ENCODE results near the gene SLC25A20.
"Not testable (repeated sequence)": the region's sequence is repeated elsewhere in the genome, so short reads cannot be mapped to it uniquely, and the experiment has no call there.

The SLC25A20 gene

GRCh38 chr3:48847053-48847503 lies 51.6 kb downstream of the SLC25A20 start:
- DNase-seq (ENCODE audit: low read depth in 2 of 3, low spot score in 2 of 3): peak; percentile 18 to 45 (median 33)

DNA sequence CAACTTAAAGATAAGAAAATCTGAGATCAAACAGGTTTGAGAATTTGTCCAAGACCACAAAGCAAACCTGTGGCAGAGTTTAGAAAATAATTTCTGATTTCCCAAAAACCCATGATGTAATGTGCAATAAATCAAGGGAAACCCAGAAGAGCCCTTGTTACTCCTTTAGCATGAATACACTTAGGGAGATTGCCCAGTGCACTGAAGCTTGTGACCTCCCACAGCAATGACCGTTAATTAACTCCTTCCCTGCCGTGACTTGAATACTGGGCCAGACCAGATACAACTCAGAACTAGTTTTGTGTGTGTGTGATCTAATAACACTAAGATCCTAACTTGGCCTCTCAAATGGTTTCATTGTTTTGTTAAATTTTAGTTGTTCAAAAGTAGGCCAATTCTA lies 53.5 kb downstream of the SLC25A20 start:
- DNase-seq (ENCODE audit: low read depth in 2 of 3, low spot score in 2 of 3): no peak

DNA sequence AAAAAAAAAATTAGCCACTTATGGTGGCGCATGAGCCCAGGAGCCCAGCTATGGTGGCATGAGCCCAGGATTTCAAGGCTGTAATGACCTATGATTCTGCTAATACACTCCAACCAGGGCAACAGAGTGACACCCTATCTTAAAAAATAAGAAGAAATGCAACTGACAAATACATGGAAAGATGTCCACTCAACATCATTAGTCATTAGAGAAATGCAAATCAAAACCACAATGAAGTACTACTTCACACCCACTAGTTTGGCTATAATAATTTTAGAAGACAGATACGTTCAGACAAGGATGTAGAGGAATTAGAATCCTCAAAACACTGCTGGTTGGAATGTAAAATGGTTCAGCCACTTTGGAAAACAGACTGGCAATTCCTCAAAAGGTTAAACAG lies 61.5 kb downstream of the SLC25A20 start:
- no peak for DNase-seq (ENCODE audit: low read depth in 2 of 3, low spot score in 2 of 3)

DNA sequence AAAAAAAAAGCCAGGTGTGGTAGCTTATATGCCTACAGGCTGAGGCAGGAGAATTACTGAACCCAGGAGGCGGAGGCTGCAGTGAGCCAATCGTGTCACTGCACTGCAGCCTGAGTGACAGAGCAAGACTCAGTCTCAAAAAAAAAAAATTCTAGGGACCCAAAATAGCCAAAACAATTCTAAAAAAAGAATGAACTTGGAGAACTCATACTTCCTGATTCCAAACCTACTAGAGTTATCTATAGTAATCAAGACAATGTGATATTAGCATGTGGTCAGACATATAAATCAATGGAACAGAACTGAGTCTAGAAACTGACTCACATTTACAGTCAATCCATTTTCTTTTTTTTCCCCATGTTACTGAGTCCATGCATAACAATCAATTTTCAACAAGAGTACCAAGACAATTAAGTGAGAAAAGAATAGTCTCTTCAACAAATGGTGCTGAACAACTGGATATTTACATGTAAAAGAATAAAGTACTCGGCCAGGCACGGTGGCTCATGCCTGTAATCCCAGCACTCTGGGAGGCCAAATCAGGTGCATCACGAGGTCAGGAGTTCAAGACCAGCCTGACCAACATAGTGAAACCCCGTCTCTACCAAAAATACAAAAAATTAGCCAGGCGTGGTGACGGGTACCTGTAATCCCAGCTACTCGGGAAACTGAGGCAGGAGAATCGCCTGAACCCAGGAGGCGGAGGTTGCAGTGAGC lies 62.9 kb downstream of the SLC25A20 start:
- DNase-seq (ENCODE audit: low read depth in 2 of 3, low spot score in 2 of 3): no peak

GRCh38 chr3:48832684-48833083 lies 66.0 kb downstream of the SLC25A20 start:
- no peak for DNase-seq (ENCODE audit: low read depth in 2 of 3, low spot score in 2 of 3)

DNA sequence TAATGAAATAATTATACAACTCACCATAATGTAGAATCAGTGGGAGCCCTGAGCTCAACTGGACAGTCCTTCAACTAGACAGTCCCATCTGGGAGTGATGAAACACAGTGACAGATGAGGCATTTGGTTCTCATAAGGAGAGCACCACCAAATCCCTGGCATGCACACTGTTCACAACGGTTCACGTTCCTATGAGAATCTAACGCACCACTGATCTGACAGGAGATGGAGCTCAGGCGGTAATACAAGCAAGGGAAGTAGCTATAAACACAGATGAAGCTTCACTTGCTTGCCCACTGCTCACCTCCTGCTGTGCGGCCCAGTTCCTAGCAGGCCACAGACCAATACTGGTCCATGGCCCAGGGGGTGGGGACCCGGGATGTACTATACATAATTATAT lies 68.0 kb downstream of the SLC25A20 start:
- no peak for DNase-seq (ENCODE audit: low read depth in 2 of 3, low spot score in 2 of 3)

- not testable (repeated sequence) for DNase-seq (ENCODE audit: low read depth in 2 of 3, low spot score in 2 of 3)
These were observed 69.2 kb downstream of the SLC25A20 start for GRCh38 chr3:48829525-48829924.

GRCh38 chr3:48827874-48828273 lies 70.8 kb downstream of the SLC25A20 start:
- not testable (repeated sequence) for DNase-seq (ENCODE audit: low read depth in 2 of 3, low spot score in 2 of 3)

DNA sequence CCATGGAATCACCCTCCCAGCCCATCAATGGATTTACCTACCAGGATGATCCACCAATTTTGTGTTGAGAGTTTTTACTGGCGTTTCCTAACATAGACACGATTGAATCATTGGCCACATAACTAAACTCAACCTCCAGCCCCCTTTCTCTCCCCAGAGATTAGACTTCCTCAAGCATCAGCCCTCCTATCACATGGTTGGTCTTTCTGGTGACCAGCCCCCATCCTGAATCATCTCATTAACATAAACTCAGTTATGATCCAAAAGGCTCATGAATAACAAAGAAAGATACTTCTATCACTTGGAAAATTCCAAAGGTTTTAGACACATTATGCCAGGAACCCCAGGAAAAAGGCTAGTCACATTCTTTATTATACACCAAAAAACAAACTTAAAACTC lies 72.2 kb downstream of the SLC25A20 start:
- no peak for DNase-seq (ENCODE audit: low read depth in 2 of 3, low spot score in 2 of 3)

- DNase-seq (ENCODE audit: low read depth in 2 of 3, low spot score in 2 of 3): no peak
These were observed 77.9 kb downstream of the SLC25A20 start for GRCh38 chr3:48820612-48821324.

DNA sequence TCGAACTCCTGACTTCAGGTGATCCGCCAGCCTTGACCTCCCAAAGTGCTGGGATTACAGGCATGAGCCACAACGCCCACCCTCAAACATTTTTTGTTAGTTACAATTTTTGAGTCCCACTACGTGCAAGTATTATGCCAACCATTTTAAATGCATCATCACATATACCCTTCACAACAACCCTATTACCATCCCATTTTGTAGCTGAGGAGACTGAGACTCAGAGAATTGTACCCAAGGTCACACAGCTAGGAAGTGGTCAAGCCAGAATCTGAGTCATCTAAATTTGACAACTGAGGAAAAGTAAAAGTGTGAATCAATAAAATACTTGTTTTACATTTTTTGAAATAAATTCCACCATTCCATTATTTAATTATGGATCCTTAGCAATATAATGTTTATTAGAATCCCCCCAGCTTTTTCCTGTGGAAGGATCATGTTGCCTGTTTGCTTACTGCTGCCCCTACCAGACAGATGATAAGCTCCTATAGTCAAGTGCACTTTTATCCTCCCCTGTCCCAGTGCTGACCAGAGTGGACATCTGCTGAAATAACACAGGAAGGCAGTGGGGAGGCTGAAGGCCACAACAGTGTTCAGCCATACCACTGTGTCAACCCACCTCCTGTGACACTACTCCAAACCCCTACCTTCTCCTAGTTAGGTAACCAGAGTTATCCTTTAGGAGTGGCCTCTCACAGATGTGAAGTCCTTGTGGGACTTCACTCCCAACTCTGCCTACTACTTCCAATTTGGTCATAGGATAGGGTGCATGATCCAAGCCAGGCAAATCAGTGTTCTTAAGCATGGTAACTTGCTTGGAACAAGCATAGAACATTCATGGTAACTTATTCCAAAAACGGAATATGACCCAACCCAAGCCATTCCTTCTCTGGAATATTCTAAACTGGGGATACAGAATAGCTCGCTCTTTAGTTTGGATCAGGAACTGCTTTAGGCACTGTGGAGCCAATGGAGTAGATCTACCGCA lies 79.2 kb downstream of the SLC25A20 start:
- DNase-seq (ENCODE audit: low read depth in 2 of 3, low spot score in 2 of 3): no peak

DNA sequence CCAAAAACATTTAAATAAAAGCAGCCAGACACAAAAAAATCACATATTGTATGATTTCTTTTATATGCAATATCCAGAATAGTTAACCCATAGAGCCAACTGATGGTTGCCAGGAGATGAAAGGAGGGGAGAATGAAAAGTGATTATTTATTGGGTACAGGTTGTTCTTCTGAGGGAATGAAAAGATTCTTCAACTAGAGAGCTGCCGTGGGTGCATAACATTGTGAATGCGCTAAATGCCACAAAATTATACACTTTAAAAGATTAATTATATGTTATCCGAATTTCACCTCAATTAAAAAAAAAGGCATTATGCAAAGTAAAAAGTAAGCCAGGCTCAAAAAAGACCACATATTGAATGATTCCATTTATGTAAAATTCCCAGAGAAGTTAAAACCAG lies 87.2 kb downstream of the SLC25A20 start:
- no peak for DNase-seq (ENCODE audit: low read depth in 2 of 3, low spot score in 2 of 3)

Data from activated CD8-positive, alpha-beta memory T cell treated with anti-CD3 and anti-CD28 coated beads for 48 hours (primary cell).